Activated T-helper 2 cell treated with anti-CD3 and anti-CD28 coated beads, Interferon-gamma antibody, Interleukin-2, Interleukin-4, amounts not matched to agents 10 μg/mL and 5 μg/mL and 100 μg/mL, durations not matched to agents 14 hours and 24 hours and 36 hours (primary cell): ENCODE data around the gene PHTF1. TPM values are rescaled to one million over a fixed set of nuclear protein-coding genes. Genes with fewer than 3 reads are reported as not detected.

ENCODE experiments used
- DNase-seq: peaks from one replicate; pipeline ENCODE4 v3.0.0; 2021; ENCODE audit warnings: low spot score
- H3K27ac Mint-ChIP-seq: one replicate; pipeline ENCODE4 v1.8.0; 2021; ENCODE audit warnings: mixed read lengths
- H3K27me3 Mint-ChIP-seq: one replicate; pipeline ENCODE4 v1.8.0; 2021; ENCODE audit warnings: low read depth, mixed read lengths
- H3K36me3 Mint-ChIP-seq: one replicate; pipeline ENCODE4 v1.8.0; 2021; ENCODE audit warnings: low read depth, mixed read lengths
- H3K4me1 Mint-ChIP-seq: one replicate; pipeline ENCODE4 v1.8.0; 2021; ENCODE audit warnings: low read depth, mixed read lengths
- H3K4me3 Mint-ChIP-seq: one replicate; pipeline ENCODE4 v1.8.0; 2021; ENCODE audit warnings: low read depth, mild to moderate bottlenecking, moderate library complexity, mixed read lengths
- H3K9me3 Mint-ChIP-seq: one replicate; pipeline ENCODE4 v1.8.0; 2021; ENCODE audit warnings: mixed read lengths
- intact Hi-C: fragments of 100-400 bp; cut with micrococcal nuclease; formaldehyde crosslinking; loops from one replicate; pipeline ENCODE4 v1.15.1; 2023
- total RNA-seq: library from RNA; stranded (reverse); gene quantifications from 2 replicates; pipeline ENCODE4 v1.2.3, GENCODE V29; 2022

PHTF1 gene
- total RNA-seq, 1 donor from 2014 or later = 22.5 TPM

DNA sequence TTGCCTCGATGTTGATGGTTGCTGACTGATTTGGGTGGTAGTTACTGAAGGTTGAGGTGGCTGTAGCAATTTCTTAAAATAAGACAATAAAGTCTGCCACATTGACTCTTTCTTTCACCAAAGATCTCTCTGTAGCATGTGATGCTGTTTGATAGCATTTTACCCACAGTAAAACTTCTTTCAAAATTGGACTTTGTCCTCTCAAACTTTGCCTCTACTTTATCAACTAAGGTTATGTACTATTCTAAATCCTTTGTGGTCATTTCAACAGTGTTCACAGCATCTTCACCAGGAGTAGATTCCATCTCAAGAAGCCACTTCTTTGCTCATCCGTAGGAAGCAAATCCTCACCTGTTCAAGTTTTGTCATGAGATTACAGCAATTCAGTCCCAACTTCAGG lies 93.2 kb downstream of the PHTF1 start:
- intact Hi-C loops = no loop called here
- DNase-seq = no peak
- H3K9me3 Mint-ChIP-seq = no peaks in the 10 kb centered on the region
- no peaks in the 10 kb centered on the region for H3K27me3 Mint-ChIP-seq
- no peaks in the 10 kb centered on the region for H3K4me1 Mint-ChIP-seq
- H3K4me3 Mint-ChIP-seq = no peak overlapping the region
- no peak overlapping the region for H3K27ac Mint-ChIP-seq
- no peaks in the 10 kb centered on the region for H3K36me3 Mint-ChIP-seq

GRCh38 chr1:113665071-113665470 lies 94.2 kb downstream of the PHTF1 start:
- Mint-ChIP-seq H3K27ac (no peak overlapping the region), H3K27me3 (no peaks in the 10 kb centered on the region), H3K36me3 (no peaks in the 10 kb centered on the region), H3K4me3 (no peak overlapping the region), H3K4me1 (no peaks in the 10 kb centered on the region), H3K9me3 (no peaks in the 10 kb centered on the region)
- intact Hi-C loops = no loop called here
- no peak for DNase-seq

DNA sequence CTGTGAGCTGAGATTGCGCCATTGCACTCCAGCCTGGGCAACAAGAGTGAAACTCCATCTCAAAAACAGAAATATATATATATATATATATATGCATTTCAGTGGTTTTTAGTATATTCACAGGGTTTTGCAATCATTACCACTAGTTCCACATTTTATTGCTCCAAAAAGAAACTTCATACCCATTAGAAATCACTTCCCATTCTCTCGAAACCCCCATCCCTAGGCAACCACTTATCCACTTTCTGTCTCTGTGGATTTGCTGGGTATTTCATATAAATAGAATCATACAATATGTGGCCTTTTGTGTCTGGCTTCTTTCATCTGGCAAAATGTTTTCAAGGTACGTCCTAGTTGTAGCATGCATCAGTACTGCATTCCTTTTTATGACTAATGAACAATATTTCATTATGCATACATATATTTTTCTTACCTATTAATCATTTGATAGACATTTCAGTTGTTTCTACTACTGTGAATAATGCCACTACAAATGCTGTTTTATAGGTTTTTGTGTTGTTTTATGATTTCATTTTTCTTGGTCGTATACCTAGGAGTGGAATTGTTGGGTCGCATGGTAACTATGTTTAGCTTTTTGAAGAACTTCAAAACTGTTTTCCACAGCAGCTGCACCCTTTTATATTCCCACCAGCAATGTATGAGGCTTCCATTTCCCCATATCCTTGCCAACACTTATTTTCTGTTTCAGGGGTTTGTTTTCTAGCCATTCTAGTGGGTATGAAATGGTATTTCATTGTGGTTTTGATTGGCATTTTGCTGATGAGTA lies 95.9 kb downstream of the PHTF1 start:
- intact Hi-C loops = no loop called here
- Mint-ChIP-seq H3K36me3 (no peaks in the 10 kb centered on the region), H3K27me3 (no peaks in the 10 kb centered on the region), H3K9me3 (no peaks in the 10 kb centered on the region), H3K4me3 (no peak overlapping the region), H3K27ac (no peak overlapping the region), H3K4me1 (no peaks in the 10 kb centered on the region)
- no peak for DNase-seq

DNA sequence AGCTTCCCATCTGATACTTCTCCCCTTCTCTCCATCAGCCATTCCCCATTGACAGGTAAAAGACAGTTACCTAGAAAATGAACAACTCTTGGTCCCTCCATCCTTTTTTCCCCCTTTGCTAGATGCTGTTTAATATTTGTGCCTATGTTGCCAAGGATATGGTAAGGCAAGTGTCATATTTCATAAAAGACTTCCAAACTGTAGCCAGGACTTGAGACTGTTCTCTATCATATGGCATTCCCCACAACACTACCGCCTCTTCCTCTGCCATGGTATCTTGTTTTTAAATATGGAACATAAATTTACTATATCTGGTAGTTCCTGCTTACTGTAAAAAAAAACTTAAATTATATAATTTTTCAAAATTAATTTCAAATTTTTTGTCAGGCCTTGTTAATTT lies 97.2 kb downstream of the PHTF1 start:
- H3K27ac Mint-ChIP-seq = no peak overlapping the region
- H3K9me3 Mint-ChIP-seq = no peaks in the 10 kb centered on the region
- H3K4me1 Mint-ChIP-seq = no peaks in the 10 kb centered on the region
- no peaks in the 10 kb centered on the region for H3K27me3 Mint-ChIP-seq
- H3K36me3 Mint-ChIP-seq = no peaks in the 10 kb centered on the region
- intact Hi-C loops = no loop called here
- no peak for DNase-seq
- no peak overlapping the region for H3K4me3 Mint-ChIP-seq

DNA sequence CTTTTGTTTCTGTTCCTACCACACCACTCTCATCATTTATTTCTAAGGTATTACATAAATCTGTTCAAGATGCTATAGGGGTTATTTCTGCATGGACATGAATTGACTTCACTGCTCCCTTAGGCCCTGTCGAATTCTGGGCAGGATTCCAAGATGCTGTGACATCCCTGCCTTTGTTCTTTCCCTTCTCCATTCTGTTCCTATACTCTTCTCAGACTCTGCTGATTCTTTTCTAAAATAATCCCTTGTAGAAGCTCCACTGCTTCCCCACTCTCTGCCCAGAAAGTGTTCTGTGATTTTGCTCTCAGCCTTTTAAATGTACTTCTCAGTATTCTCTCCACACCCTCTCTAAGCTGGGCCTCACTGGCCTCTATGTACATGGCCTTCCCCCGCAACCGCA lies 99.2 kb downstream of the PHTF1 start:
- no peaks in the 10 kb centered on the region for H3K36me3 Mint-ChIP-seq
- H3K27ac Mint-ChIP-seq = no peak overlapping the region

DNA sequence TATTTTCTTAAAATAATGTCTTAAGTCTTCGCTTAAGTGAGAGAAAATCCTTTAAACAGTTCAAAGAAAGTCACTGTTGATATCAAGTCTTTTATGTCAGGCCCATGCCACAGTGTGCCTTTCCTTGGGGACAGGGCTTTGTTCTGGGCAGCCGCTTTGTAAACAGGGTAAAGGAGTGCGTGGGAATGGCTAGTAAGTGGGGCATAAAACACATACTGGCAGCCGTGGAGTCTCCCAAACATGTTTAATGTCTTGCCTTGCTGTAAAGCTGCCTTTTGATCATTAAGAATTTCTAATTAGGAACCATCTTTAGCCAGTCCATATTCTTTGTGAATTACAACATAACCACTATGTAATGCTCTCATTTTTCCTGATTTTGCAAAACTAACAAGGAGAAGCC lies 99.7 kb downstream of the PHTF1 start:
- H3K27me3 Mint-ChIP-seq = no peaks in the 10 kb centered on the region
- H3K4me1 Mint-ChIP-seq = no peaks in the 10 kb centered on the region
- no peak overlapping the region for H3K27ac Mint-ChIP-seq
- H3K9me3 Mint-ChIP-seq = no peaks in the 10 kb centered on the region
- no peaks in the 10 kb centered on the region for H3K36me3 Mint-ChIP-seq
- intact Hi-C loops = no loop called here
- no peak overlapping the region for H3K4me3 Mint-ChIP-seq
- DNase-seq = no peak

More for the DNA sequence above, 99.2 kb downstream of the PHTF1 start:
- intact Hi-C loops = no loop called here
- Mint-ChIP-seq H3K27me3 (no peaks in the 10 kb centered on the region), H3K4me3 (no peak overlapping the region), H3K9me3 (no peaks in the 10 kb centered on the region), H3K4me1 (no peaks in the 10 kb centered on the region)
- DNase-seq = no peak

GRCh38 chr1:113659035-113659434 lies 100.3 kb downstream of the PHTF1 start:
- H3K9me3 Mint-ChIP-seq = no peaks in the 10 kb centered on the region
- no peak overlapping the region for H3K4me3 Mint-ChIP-seq
- DNase-seq = no peak
- H3K27me3 Mint-ChIP-seq = no peaks in the 10 kb centered on the region
- no peaks in the 10 kb centered on the region for H3K4me1 Mint-ChIP-seq
- no peak overlapping the region for H3K27ac Mint-ChIP-seq
- intact Hi-C loops = no loop called here
- H3K36me3 Mint-ChIP-seq = no peaks in the 10 kb centered on the region

GRCh38 chr1:113657556-113658063 lies 101.7 kb downstream of the PHTF1 start:
- intact Hi-C loops = no loop called here
- Mint-ChIP-seq H3K27ac (no peak overlapping the region), H3K4me3 (no peak overlapping the region), H3K27me3 (no peaks in the 10 kb centered on the region), H3K36me3 (no peaks in the 10 kb centered on the region), H3K4me1 (no peaks in the 10 kb centered on the region), H3K9me3 (no peaks in the 10 kb centered on the region)
- DNase-seq = no peak

DNA sequence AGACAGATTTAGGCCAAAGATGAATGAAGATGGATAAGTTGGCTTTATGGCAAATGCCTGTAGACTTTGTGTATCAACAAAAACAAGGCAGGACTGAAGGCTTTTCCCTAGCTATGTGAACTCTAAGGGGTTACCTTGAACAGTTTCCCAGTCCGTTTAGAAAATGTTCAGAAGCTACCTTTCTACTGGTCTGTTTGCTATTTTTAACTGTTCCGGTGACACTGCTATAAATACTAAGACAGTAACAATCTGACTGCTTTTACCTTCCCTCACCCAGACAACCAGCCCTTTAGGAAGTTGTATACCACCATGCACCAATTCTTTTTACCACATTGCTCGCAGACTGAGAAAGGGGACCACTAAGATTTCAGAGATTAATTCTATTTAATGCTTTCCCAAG lies 102.2 kb downstream of the PHTF1 start:
- H3K9me3 Mint-ChIP-seq = no peaks in the 10 kb centered on the region
- H3K4me3 Mint-ChIP-seq = no peak overlapping the region
- no peak for DNase-seq
- intact Hi-C loops = no loop called here
- H3K4me1 Mint-ChIP-seq = no peaks in the 10 kb centered on the region
- no peaks in the 10 kb centered on the region for H3K27me3 Mint-ChIP-seq
- no peak overlapping the region for H3K27ac Mint-ChIP-seq
- H3K36me3 Mint-ChIP-seq = no peaks in the 10 kb centered on the region

DNA sequence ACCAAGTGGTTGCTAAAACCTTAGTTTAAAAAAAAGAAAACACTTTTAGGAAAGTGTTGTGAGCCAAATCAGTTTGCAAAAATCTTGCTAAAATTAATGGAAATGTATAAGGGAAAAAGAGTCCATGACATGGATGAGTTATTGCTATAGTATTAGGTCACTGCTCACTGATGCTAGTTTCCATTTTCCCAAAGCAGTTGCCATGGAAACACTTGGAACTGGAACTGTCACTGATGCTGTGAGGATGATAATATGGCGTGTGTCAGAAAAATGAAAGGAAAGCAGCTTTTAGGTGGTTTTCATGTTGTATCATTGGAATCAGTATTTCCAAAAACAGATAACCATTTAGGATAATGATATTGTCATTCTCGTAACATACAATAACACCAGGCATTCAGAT lies 104.4 kb downstream of the PHTF1 start:
- no peak overlapping the region for H3K4me3 Mint-ChIP-seq
- H3K27ac Mint-ChIP-seq = no peak overlapping the region
- no peaks in the 10 kb centered on the region for H3K36me3 Mint-ChIP-seq
- no peak for DNase-seq
- H3K27me3 Mint-ChIP-seq = no peaks in the 10 kb centered on the region
- intact Hi-C loops = no loop called here
- no peaks in the 10 kb centered on the region for H3K4me1 Mint-ChIP-seq
- no peaks in the 10 kb centered on the region for H3K9me3 Mint-ChIP-seq

- no peaks in the 10 kb centered on the region for H3K27me3 Mint-ChIP-seq
- H3K27ac Mint-ChIP-seq = no peak overlapping the region
- no peaks in the 10 kb centered on the region for H3K36me3 Mint-ChIP-seq
- no peaks in the 10 kb centered on the region for H3K4me1 Mint-ChIP-seq
- no peaks in the 10 kb centered on the region for H3K9me3 Mint-ChIP-seq
- no peak overlapping the region for H3K4me3 Mint-ChIP-seq
- DNase-seq = no peak
- intact Hi-C loops = no loop called here
These were observed 105.5 kb downstream of the PHTF1 start for GRCh38 chr1:113653741-113654140.

DNA sequence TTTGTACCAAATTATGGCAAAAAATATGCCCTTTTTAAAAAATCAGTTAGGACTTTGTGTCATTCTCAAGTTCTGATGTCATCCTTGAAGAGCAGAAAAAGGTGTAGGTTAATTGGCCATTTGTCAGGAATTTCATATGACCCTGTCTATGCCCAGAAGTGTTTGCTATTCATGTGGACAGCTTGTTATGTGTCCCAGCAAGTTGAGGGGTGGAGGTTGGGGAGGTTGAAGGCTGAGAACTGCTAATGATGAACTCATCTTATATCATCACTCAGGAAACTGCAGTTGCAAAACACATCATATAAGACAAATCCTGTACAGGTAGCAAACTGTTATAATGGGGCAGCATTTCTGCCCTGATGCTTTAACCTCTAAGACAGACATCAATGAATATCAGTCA lies 106.5 kb downstream of the PHTF1 start:
- no peaks in the 10 kb centered on the region for H3K36me3 Mint-ChIP-seq
- no peaks in the 10 kb centered on the region for H3K4me1 Mint-ChIP-seq
- no peaks in the 10 kb centered on the region for H3K27me3 Mint-ChIP-seq
- H3K4me3 Mint-ChIP-seq = no peak overlapping the region
- H3K27ac Mint-ChIP-seq = no peak overlapping the region
- no peak for DNase-seq
- no peaks in the 10 kb centered on the region for H3K9me3 Mint-ChIP-seq
- intact Hi-C loops = no loop called here

- Mint-ChIP-seq H3K4me1 (no peaks in the 10 kb centered on the region), H3K36me3 (no peaks in the 10 kb centered on the region), H3K27ac (no peak overlapping the region), H3K9me3 (no peaks in the 10 kb centered on the region), H3K4me3 (no peak overlapping the region), H3K27me3 (no peaks in the 10 kb centered on the region)
- no peak for DNase-seq
- intact Hi-C loops = no loop called here
These were observed 110.8 kb downstream of the PHTF1 start for GRCh38 chr1:113648478-113648877.

DNA sequence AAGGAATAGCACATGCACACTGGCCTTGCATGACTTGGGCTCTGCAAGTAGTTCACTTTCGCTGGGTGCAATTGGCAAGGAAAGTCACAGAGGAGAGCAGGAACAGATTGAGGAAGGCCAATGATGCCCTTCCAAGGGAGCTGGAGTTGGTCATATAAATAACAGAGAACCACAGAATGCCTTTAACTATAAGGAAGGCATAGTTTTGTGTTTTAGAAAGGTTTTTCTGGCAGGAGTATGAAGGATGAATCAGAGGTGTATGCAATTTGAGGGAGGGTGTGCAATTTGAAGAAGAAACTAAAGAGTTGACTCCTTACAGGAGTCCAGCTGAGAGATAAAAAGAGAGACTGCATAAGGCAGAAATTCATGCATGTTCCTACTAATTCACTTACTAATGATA lies 112.1 kb downstream of the PHTF1 start:
- H3K27ac Mint-ChIP-seq = no peak overlapping the region
- H3K27me3 Mint-ChIP-seq = no peaks in the 10 kb centered on the region
- H3K4me1 Mint-ChIP-seq = no peaks in the 10 kb centered on the region
- intact Hi-C loops = no loop called here
- no peak for DNase-seq
- no peaks in the 10 kb centered on the region for H3K36me3 Mint-ChIP-seq
- H3K9me3 Mint-ChIP-seq = no peaks in the 10 kb centered on the region
- no peak overlapping the region for H3K4me3 Mint-ChIP-seq
